ENCODE results near the gene SYTL5.

SYTL5 gene

GRCh38 chrX:38018766-38019425 lies 12.5 kb downstream of the SYTL5 start:
- no peak for DNase-seq (ENCODE audit: low read depth in 2 of 2)

DNA sequence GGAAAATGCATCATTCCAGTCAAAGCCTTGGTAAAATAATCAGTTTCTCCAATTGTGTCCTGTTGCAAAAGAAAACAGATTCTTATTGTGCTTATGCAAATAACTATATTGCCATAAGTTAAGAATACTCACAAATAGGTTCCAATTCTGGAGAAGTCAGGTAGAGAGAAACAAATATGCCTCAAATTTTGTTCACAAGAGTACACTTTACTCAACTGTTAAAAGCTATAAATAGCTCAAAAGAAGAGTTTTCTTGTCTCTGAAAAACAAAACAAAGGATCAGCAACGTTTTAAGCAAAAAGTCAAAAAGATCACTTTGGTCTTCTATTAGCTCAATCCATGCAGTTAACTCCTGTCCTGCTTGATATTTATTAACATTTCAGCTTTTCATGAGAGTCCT lies 21.9 kb downstream of the SYTL5 start:
- no peak for DNase-seq (ENCODE audit: low read depth in 2 of 2)

DNA sequence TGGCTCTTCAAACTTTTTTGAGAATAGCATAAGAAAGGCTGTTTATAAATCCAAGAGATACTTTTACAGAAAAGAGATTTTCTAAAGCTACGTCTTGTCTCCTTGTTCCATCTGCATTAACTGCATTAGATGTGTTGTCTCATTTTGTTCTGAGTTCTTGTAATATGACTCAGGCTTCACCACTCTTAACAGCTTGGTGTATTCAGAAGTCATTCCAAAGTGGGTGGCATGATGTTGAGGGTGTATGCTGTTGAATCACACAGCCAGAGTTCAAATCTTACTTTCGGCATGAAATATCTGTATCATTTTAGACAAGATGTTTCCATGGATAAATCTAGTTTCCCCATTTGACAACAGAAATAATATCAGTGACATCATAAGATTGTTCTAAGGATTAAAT lies 30.1 kb downstream of the SYTL5 start:
- DNase-seq (ENCODE audit: low read depth in 2 of 2), result no peak

GRCh38 chrX:38038501-38038900 lies 32.1 kb downstream of the SYTL5 start:
- DNase-seq (ENCODE audit: low read depth in 2 of 2), result no peak

DNA sequence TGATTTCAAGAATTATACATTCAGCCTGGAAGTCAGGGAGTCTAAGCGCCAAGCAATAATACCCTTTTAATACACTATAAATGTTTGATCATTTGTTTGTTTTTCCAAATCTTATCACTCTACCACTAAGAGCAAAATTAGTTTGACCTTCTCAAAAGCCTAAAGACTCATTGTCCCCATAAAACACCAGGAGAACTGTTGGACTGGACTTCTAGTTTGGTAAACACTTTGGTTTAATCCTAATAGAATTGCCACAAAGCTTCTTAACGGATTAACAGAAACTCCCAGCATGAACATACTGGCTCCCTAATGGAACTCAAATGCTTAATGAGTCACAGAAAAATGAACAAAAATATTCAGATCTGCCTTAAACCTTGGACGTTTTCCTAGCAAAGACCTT lies 34.9 kb downstream of the SYTL5 start:
- DNase-seq (ENCODE audit: low read depth in 2 of 2), result no peak

DNA sequence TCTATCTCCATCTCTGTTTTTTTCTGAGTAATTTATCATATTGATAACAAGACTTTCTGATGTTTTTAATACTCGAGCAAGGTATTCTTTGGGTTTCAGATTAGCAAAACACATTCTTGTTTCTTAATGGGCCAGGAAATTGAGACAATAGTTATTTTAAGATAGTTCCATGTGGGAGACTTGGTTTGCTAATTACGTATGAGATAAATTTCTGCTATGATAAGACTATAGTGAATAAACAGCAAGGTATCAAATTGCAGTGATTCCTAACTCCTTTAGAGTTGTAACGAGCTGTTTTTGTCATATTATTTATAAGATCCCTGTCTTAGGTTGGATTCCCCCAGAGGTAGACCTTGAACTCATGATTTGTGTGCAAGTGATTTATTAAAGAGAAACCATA lies 38.3 kb downstream of the SYTL5 start:
- no peak for DNase-seq (ENCODE audit: low read depth in 2 of 2)

GRCh38 chrX:38045538-38046096 lies 39.3 kb downstream of the SYTL5 start:
- DNase-seq (ENCODE audit: low read depth in 2 of 2), result no peak

DNA sequence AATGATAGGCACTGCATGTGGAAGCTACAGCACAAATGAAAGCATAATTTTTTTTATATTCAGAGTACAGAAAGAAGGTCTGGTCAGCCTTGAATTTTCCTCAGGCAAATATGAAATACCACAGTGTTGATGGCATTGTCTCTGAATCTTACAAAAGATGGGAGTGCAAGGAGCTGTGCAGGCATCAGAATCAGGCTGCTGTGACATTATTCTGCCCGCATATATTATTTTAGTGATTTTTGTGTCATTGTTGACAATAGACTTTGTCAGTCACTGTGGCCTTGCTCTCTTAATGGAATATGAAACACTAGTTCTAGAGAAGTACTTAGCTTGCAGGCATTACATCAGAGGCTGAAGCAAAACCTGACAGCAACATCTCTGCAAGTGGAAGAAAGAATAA lies 42.5 kb downstream of the SYTL5 start:
- DNase-seq (ENCODE audit: low read depth in 2 of 2), result no peak

- no peak for DNase-seq (ENCODE audit: low read depth in 2 of 2)
Observed at GRCh38 chrX:38050806-38051205, 44.5 kb downstream of the SYTL5 start.

GRCh38 chrX:38052096-38052495 lies 45.7 kb downstream of the SYTL5 start:
- DNase-seq (ENCODE audit: low read depth in 2 of 2), result no peak

- no peak for DNase-seq (ENCODE audit: low read depth in 2 of 2)
Observed at GRCh38 chrX:38055170-38055847, 49.0 kb downstream of the SYTL5 start.

- no peak for DNase-seq (ENCODE audit: low read depth in 2 of 2)
Observed at GRCh38 chrX:38060331-38060878, 54.1 kb downstream of the SYTL5 start.

DNA sequence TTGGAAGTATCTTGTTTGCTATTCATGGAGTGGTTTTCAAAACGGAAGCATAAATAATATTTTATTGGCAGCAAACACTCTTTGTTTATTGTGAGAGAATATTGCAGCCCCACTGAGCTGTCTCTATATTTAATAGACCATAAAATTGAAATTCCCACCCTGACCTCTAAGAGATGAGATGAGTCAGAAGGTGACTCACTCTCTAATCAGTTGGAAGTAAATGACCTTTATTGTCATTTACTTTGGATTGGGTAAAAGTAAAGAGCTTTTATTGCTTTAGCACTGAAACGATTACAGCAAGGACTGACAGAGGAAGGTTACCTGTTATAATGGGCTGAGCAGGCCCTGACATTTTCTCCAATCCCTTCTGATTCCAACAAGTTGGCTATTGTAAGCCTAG lies 55.0 kb downstream of the SYTL5 start:
- DNase-seq (ENCODE audit: low read depth in 2 of 2), result no peak

DNA sequence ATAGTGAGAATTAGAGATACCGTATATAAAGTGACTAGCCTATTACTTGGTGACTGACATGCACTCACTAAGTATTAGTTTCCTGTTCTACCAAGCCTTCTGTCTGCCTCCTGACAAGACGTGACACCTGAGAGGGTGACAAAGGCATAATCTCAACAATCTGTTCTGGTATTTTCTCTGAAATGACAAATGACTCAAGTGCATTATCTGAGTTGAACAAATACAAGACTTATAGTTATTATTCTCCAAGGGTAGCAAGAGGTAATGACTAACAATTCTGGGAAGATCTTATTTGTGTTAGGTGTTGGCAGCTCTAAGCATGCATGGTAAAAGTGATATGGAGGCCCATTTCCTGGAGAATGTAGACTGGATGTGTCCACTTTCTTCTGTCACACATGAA lies 60.6 kb downstream of the SYTL5 start:
- DNase-seq (ENCODE audit: low read depth in 2 of 2), result no peak

- DNase-seq (ENCODE audit: low read depth in 2 of 2), result no peak
Observed at GRCh38 chrX:38069273-38069672, 62.9 kb downstream of the SYTL5 start.

GRCh38 chrX:38069991-38070390 lies 63.6 kb downstream of the SYTL5 start:
- DNase-seq (ENCODE audit: low read depth in 2 of 2), result no peak

DNA sequence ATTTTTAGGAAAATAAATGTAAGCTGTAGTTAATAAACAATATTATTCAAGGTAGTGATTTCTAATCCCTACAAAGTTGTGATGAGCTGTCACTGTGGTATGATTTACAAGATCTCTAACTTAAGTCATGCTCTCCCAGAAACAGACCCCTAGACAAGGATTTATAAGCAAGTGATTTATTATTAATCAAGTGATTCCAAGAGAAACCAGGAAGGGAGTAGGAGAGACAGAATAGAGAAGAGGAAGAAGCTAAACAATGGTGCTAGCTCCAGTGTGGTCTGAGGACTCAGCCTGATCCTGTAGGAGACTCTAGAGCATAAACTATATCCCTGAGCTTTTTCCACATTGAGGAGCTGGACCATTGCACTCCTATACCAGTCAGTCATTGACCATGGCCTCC lies 73.1 kb downstream of the SYTL5 start:
- no peak for DNase-seq (ENCODE audit: low read depth in 2 of 2)

DNA sequence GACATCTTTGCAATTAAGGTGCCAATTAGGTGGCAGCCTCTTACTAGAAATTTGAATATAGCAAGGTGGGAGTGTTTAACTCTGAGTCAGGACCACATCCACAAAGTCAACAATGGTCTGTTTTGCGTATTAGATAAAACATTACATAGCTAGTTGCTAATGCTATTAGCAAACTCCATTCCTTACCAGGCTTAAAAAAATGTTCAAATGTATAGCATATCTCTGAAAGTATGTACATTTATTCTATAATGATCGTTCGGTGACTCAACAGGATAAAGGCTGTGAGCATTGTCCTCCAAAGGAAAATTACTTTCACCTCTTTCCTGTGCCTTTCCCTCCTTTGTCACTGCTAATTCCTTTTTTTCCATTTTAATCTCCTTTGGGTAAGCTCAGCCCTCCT lies 74.5 kb downstream of the SYTL5 start:
- no peak for DNase-seq (ENCODE audit: low read depth in 2 of 2)

- DNase-seq (ENCODE audit: low read depth in 2 of 2), result no peak
Observed at GRCh38 chrX:38081909-38082308, 75.6 kb downstream of the SYTL5 start.

GRCh38 chrX:38082309-38082708 lies 76.0 kb downstream of the SYTL5 start:
- DNase-seq (ENCODE audit: low read depth in 2 of 2), result no peak

GRCh38 chrX:38085813-38086212 lies 79.5 kb downstream of the SYTL5 start:
- DNase-seq (ENCODE audit: low read depth in 2 of 2), result no peak

DNA sequence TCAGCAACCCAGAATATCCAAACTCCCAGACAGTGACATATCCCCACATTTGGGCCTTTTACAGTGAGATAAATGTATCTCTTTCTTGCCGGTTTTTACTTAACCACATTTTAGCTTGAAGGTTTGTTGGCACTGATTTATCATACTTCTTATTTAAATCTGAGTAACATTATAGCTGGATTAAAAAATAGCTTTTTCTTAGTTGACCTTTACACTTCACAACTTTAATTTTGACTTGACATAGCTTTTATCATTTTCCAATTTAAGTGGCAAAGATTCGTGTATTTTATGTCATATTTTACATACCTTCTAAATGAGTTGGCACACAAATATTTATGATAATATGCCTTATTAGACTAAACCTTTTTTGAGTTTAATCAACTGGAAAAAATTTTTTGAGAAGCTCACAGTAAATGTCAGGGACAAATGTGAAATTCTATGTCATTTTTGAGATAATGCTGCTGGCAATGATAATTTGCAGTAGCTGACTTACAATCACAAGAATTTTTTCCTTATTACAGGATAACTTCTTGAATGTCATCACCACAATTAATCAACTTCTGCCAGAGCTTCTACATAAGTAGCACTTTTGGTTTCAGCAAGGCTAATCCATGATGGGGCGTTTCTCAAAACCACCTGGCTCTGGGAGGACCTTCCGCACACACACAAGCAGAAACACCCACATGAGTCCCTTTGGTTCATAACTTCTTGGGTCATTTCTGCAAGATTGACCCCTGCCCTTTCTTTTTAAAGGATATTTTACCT lies 80.3 kb downstream of the SYTL5 start:
- no peak for DNase-seq (ENCODE audit: low read depth in 2 of 2)

Measured in stimulated activated CD4-positive, alpha-beta T cell treated with anti-CD3 and anti-CD28 coated beads, Interleukin-1b, Interleukin-23, amount 100 ng/mL, for 4 hours (primary cell).